H9 (cell line): ENCODE results near the gene CAVIN3. TPM values are rescaled to one million over a fixed set of nuclear protein-coding genes. Genes with fewer than 3 reads are reported as not detected.

Source experiments
- DNase-seq: peaks from one replicate; pipeline ENCODE4 v3.0.0-alpha.2; 2017
- H2AFZ ChIP-seq: one replicate; pipeline ENCODE4 v1.6.1; 2013; ENCODE audit warnings: mild to moderate bottlenecking, low read length, control low read depth, moderate library complexity
- H2AK5ac ChIP-seq: 2 replicates; pipeline ENCODE4 v1.6.1; 2013; ENCODE audit warnings: low read length, control low read depth, mixed read lengths; ENCODE audit not compliant: insufficient read length
- H2BK120ac ChIP-seq: one replicate; pipeline ENCODE4 v1.6.1; 2013; ENCODE audit warnings: low read depth, mild to moderate bottlenecking, low read length, control low read depth, inconsistent platforms; ENCODE audit not compliant: poor library complexity, severe bottlenecking
- H2BK12ac ChIP-seq: 2 replicates; pipeline ENCODE4 v1.6.1; 2013; ENCODE audit warnings: low read length, control low read depth, mixed read lengths, low read depth; ENCODE audit not compliant: insufficient read length
- H2BK15ac ChIP-seq: 2 replicates; pipeline ENCODE4 v1.6.1; 2013; ENCODE audit warnings: low read depth, low read length, control low read depth
- H2BK20ac ChIP-seq: one replicate; pipeline ENCODE4 v1.6.1; 2013; ENCODE audit warnings: low read depth, mild to moderate bottlenecking, low read length, control low read depth, inconsistent platforms; ENCODE audit not compliant: poor library complexity, severe bottlenecking
- H2BK5ac ChIP-seq: 2 replicates; pipeline ENCODE4 v1.6.1; 2013; ENCODE audit warnings: low read length, control low read depth, mixed read lengths; ENCODE audit not compliant: insufficient read length
- H3K14ac ChIP-seq: 2 replicates; pipeline ENCODE4 v1.6.1; 2013; ENCODE audit warnings: low read length, control low read depth; ENCODE audit not compliant: insufficient read depth
- H3K18ac ChIP-seq: 2 replicates; pipeline ENCODE4 v1.6.1; 2013; ENCODE audit warnings: low read depth, mild to moderate bottlenecking, mixed read lengths, low read length, control low read depth; ENCODE audit not compliant: insufficient read length
- H3K23ac ChIP-seq: 2 replicates; pipeline ENCODE4 v1.6.1; 2013; ENCODE audit warnings: low read length, control low read depth, mixed read lengths, low read depth; ENCODE audit not compliant: insufficient read length
- H3K23me2 ChIP-seq: 2 replicates; pipeline ENCODE4 v1.6.1; 2013; ENCODE audit warnings: low read depth, mild to moderate bottlenecking, mixed read lengths, low read length, control low read depth; ENCODE audit not compliant: insufficient read length, poor library complexity, severe bottlenecking
- H3K27ac ChIP-seq: 2 replicates; pipeline ENCODE4 v1.5.1; 2013; ENCODE audit warnings: low read length, control low read depth, mixed read lengths, low read depth; ENCODE audit not compliant: insufficient read length
- H3K27me3 ChIP-seq: 2 replicates; pipeline ENCODE4 v1.6.1; 2013; ENCODE audit warnings: low read length, control low read depth, inconsistent platforms; ENCODE audit not compliant: insufficient read depth
- H3K4ac ChIP-seq: 2 replicates; pipeline ENCODE4 v1.6.1; 2013; ENCODE audit warnings: low read depth, mild to moderate bottlenecking, control low read depth, inconsistent platforms, low read length, moderate library complexity
- H3K4me1 ChIP-seq: 2 replicates; pipeline ENCODE4 v1.6.1; 2013; ENCODE audit warnings: low read length, control low read depth, inconsistent platforms; ENCODE audit not compliant: insufficient read depth
- H3K4me2 ChIP-seq: 2 replicates; pipeline ENCODE4 v1.6.1; 2013; ENCODE audit warnings: low read length, control low read depth, mixed read lengths; ENCODE audit not compliant: insufficient read length, insufficient read depth
- H3K56ac ChIP-seq: 2 replicates; pipeline ENCODE4 v1.6.1; 2013; ENCODE audit warnings: low read depth, mild to moderate bottlenecking, mixed read lengths, low read length, control low read depth; ENCODE audit not compliant: insufficient read length
- H3K79me1 ChIP-seq: 2 replicates; pipeline ENCODE4 v1.6.1; 2013; ENCODE audit warnings: low read depth, mild to moderate bottlenecking, moderate library complexity, low read length, control low read depth, inconsistent platforms; ENCODE audit not compliant: insufficient read depth, poor library complexity, severe bottlenecking
- H3K79me2 ChIP-seq: 2 replicates; pipeline ENCODE4 v1.6.1; 2013; ENCODE audit warnings: low read length, control low read depth, inconsistent platforms; ENCODE audit not compliant: insufficient read depth
- H3K9ac ChIP-seq: 2 replicates; pipeline ENCODE4 v1.6.1; 2013; ENCODE audit warnings: low read length, control low read depth, mixed read lengths; ENCODE audit not compliant: insufficient read length; ENCODE audit errors: extremely low read depth
- H3K9me3 ChIP-seq: one replicate; pipeline ENCODE4 v1.6.1; 2013; ENCODE audit warnings: low read depth, low read length, inconsistent platforms; ENCODE audit not compliant: control insufficient read depth
- H3T11ph ChIP-seq: one replicate; pipeline ENCODE4 v1.6.1; 2013; ENCODE audit warnings: mild to moderate bottlenecking, low read length, control low read depth, inconsistent platforms
- H4K20me1 ChIP-seq: one replicate; pipeline ENCODE4 v1.6.1; 2013; ENCODE audit not compliant: control insufficient read depth, insufficient read length, insufficient read depth
- H4K5ac ChIP-seq: 2 replicates; pipeline ENCODE4 v1.6.1; 2013; ENCODE audit warnings: low read depth, mild to moderate bottlenecking, mixed read lengths, low read length, control low read depth; ENCODE audit not compliant: insufficient read length
- H4K8ac ChIP-seq: replicated peaks from 2 replicates; pipeline ENCODE4 v1.6.1; 2013; ENCODE audit warnings: low read length, control low read depth, mixed read lengths, low read depth; ENCODE audit not compliant: insufficient read length
- H4K91ac ChIP-seq: 2 replicates; pipeline ENCODE4 v1.6.1; 2013; ENCODE audit warnings: low read depth, mild to moderate bottlenecking, moderate library complexity, mixed read lengths, low read length, control low read depth; ENCODE audit not compliant: insufficient read length
- H3K27ac Mint-ChIP-seq, 3 experiments: 2 replicates in 2 of 3; 3 replicates in 1 of 3; pipeline ENCODE4 v1.8.0; 2020 to 2021; ENCODE audit warnings: mixed read lengths in 3 of 3, mild to moderate bottlenecking in 1 of 3, moderate library complexity in 1 of 3
- H3K27me3 Mint-ChIP-seq: 2 replicates; pipeline ENCODE4 v1.8.0; 2021; ENCODE audit warnings: low read depth, mild to moderate bottlenecking, moderate library complexity, mixed read lengths
- H3K36me3 Mint-ChIP-seq, 3 experiments: 2 replicates in 2 of 3; 3 replicates in 1 of 3; pipeline ENCODE4 v1.8.0; 2020 to 2021; ENCODE audit warnings: low read depth in 3 of 3, mixed read lengths in 3 of 3; ENCODE audit not compliant: insufficient read depth in 1 of 3
- H3K4me1 Mint-ChIP-seq, 2 experiments: 2 replicates each; pipeline ENCODE4 v1.8.0; 2020; ENCODE audit warnings: mixed read lengths in 2 of 2
- H3K4me3 Mint-ChIP-seq, 2 experiments: 2 replicates in 1 of 2; 3 replicates in 1 of 2; pipeline ENCODE4 v1.8.0; 2020 to 2021; ENCODE audit warnings: mild to moderate bottlenecking in 2 of 2, mixed read lengths in 2 of 2, moderate library complexity in 1 of 2
- H3K9me3 Mint-ChIP-seq, 2 experiments: 2 replicates in 1 of 2; 3 replicates in 1 of 2; pipeline ENCODE4 v1.8.0; 2020; ENCODE audit warnings: mild to moderate bottlenecking in 2 of 2, mixed read lengths in 2 of 2, moderate library complexity in 1 of 2
- CTCF ChIP-seq: fragments of 200-600 bp; sonication (generic); conservative IDR thresholded peaks from 3 replicates; pipeline ENCODE4 v1.8.0; 2021; ENCODE audit warnings: antibody characterized with exemption, mild to moderate bottlenecking
- WGBS: extraction: QIAGEN DNeasy Blood & Tissue Kit; methylation state at CpG from one replicate; pipeline ENCODE4 v1.1.7; 2013; ENCODE audit warnings: missing lambda C conversion rate, low lambda C conversion rate, mixed read lengths; ENCODE audit not compliant: insufficient read length; ENCODE audit errors: extremely low coverage; 5-methylcytosine and 5-hydroxymethylcytosine counted together
- total RNA-seq: library from RNA; stranded (reverse); gene quantifications from 2 replicates; pipeline ENCODE4 v1.2.1, GENCODE V29; 2021

Gene CAVIN3
- total RNA-seq, 1 experiment from 2014 or later: 60.0 TPM

DNA sequence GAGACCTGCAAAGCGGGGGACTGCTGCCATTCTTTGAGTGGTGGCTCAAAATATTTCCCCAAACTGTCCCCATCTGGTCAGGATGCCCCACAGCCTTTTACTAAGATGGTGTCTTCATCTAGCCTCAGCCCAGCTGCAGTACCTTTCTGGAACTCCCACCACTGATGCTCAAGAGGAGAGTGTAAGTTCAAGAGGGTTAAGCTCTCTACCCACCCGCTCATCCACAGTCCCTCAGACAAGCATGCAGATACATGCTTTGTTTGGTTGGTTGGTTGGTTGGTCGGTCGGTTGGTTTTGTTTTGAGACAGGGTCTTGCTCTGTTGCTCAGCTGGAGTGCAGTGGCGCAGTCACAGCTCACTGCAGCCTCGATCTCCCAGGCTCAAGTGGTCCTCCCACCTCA, 14.5 kb upstream of the CAVIN3 start:
- H3K4me3 Mint-ChIP-seq: no peak overlapping the region
- H3K9me3 ChIP-seq: no peaks in the 10 kb centered on the region
- TF ChIP-seq CTCF: no peak

More for the DNA sequence above, 14.5 kb upstream of the CAVIN3 start:
- Histone ChIP-seq H4K5ac (no peak overlapping the region), H3K23ac (no peak overlapping the region), H3T11ph (no peak overlapping the region), H2AFZ (no peak overlapping the region), H3K79me1 (no peaks in the 10 kb centered on the region), H2BK5ac (no peak overlapping the region), H3K9ac (no peak overlapping the region), H2BK120ac (no peak overlapping the region), H3K18ac (no peak overlapping the region), H3K4me1 (no peaks in the 10 kb centered on the region; the same call in 1 of the 2 replicates), H2AK5ac (no peak overlapping the region), H3K23me2 (no peaks in the 10 kb centered on the region), H3K27ac (no peak overlapping the region), H3K56ac (no peak overlapping the region), H2BK15ac (no peak overlapping the region), H3K79me2 (no peaks in the 10 kb centered on the region), H3K4ac (no peak overlapping the region), H3K14ac (no peak overlapping the region), H4K8ac (no peak overlapping the region), H2BK20ac (no peak overlapping the region), H4K91ac (no peak overlapping the region), H3K4me2 (no peak overlapping the region), H2BK12ac (no peak overlapping the region), H4K20me1 (no peaks in the 10 kb centered on the region), H3K27me3 (no peaks in the 10 kb centered on the region)
- no peaks in the 10 kb centered on the region for H3K27me3 Mint-ChIP-seq
- WGBS: no CpG with 5 or more reads among the region's 6 CpGs
- DNase-seq: no peak
- H3K36me3 Mint-ChIP-seq: peaks cover 0 to 13% (median 6%) of the 10 kb centered on the region in 3 experiments; a peak in 4 of 7 replicates
- no peaks in the 10 kb centered on the region; a peak in 1 of 5 replicates for H3K9me3 Mint-ChIP-seq
- peaks cover 20 to 23% of the 10 kb centered on the region in 2 experiments for H3K4me1 Mint-ChIP-seq
- no peak overlapping the region; a peak in 1 of 7 replicates for H3K27ac Mint-ChIP-seq
